Activated CD8-positive, alpha-beta T cell treated with anti-CD3 and anti-CD28 coated beads for 36 hours (primary cell): ENCODE results near the gene TMEM81. TPM values are rescaled to one million over a fixed set of nuclear protein-coding genes. Genes with fewer than 3 reads are reported as not detected.

Experiments
- ATAC-seq: fragments of 200-7000 bp; cut with Tn5 transposase; one replicate; pipeline ENCODE4 v1.10.0; 2021; ENCODE audit warnings: mild to moderate bottlenecking, moderate library complexity
- CTCF ChIA-PET: fragments of 350-600 bp; sonication (Branson Sonifier 250); formaldehyde crosslinking; loops from one replicate; lab custom pipeline; 2021; ENCODE audit warnings: antibody characterized with exemption; lab: Charles Lee
- POLR2A ChIA-PET: fragments of 350-600 bp; sonication (Branson Sonifier 250); formaldehyde crosslinking; loops from one replicate; lab custom pipeline; 2021; ENCODE audit warnings: antibody characterized with exemption; lab: Charles Lee
- DNase-seq: peaks from one replicate; pipeline ENCODE4 v3.0.0-alpha.2; 2020
- H3K27ac Mint-ChIP-seq: one replicate; pipeline ENCODE4 v1.8.0; 2021; ENCODE audit warnings: mild to moderate bottlenecking, mixed read lengths
- H3K27me3 Mint-ChIP-seq: one replicate; pipeline ENCODE4 v1.8.0; 2021; ENCODE audit warnings: mixed read lengths
- H3K36me3 Mint-ChIP-seq: one replicate; pipeline ENCODE4 v1.8.0; 2021; ENCODE audit warnings: low read depth, mixed read lengths
- H3K4me1 Mint-ChIP-seq: one replicate; pipeline ENCODE4 v1.8.0; 2021; ENCODE audit warnings: low read depth, mixed read lengths
- H3K4me3 Mint-ChIP-seq: one replicate; pipeline ENCODE4 v1.8.0; 2021; ENCODE audit warnings: mild to moderate bottlenecking, moderate library complexity, mixed read lengths
- H3K9me3 Mint-ChIP-seq: one replicate; pipeline ENCODE4 v1.8.0; 2021; ENCODE audit warnings: mixed read lengths
- CTCF ChIP-seq: fragments of 200-600 bp; IDR thresholded peaks from one replicate; pipeline ENCODE4 v1.8.0; 2022; ENCODE audit warnings: antibody characterized with exemption, mild to moderate bottlenecking
- intact Hi-C: fragments of 100-400 bp; cut with micrococcal nuclease; formaldehyde crosslinking; loops from one replicate; pipeline ENCODE4 v1.10.0; 2022
- total RNA-seq, 2 experiments: library from RNA; stranded (reverse); gene quantifications; one replicate each; pipeline ENCODE4 v1.2.3, GENCODE V29; 2021

The TMEM81 gene
- total RNA-seq, 2 experiments from 2014 or later, result 2.5 to 2.6 TPM

- ChIA-PET POLR2A (no interaction called here), CTCF (interaction anchor here (1.1 kb wide), 1 partner anchor 54 kb away, joined by 3 read pairs; no protein-coding TSS in a partner anchor)
- H3K36me3 Mint-ChIP-seq, result no peaks in the 10 kb centered on the region
- TF ChIP-seq CTCF, result no peak
- no peak overlapping the region for H3K27ac Mint-ChIP-seq
- peaks cover 39% of the 10 kb centered on the region for H3K27me3 Mint-ChIP-seq
- no peak overlapping the region for H3K4me3 Mint-ChIP-seq
- H3K9me3 Mint-ChIP-seq, result no peaks in the 10 kb centered on the region
- intact Hi-C loops, result no loop called here
- ATAC-seq (no peak), DNase-seq (no peak)
- H3K4me1 Mint-ChIP-seq, result no peaks in the 10 kb centered on the region
These were observed 40.4 kb downstream of the TMEM81 start for GRCh38 chr1:205043866-205044265.

DNA sequence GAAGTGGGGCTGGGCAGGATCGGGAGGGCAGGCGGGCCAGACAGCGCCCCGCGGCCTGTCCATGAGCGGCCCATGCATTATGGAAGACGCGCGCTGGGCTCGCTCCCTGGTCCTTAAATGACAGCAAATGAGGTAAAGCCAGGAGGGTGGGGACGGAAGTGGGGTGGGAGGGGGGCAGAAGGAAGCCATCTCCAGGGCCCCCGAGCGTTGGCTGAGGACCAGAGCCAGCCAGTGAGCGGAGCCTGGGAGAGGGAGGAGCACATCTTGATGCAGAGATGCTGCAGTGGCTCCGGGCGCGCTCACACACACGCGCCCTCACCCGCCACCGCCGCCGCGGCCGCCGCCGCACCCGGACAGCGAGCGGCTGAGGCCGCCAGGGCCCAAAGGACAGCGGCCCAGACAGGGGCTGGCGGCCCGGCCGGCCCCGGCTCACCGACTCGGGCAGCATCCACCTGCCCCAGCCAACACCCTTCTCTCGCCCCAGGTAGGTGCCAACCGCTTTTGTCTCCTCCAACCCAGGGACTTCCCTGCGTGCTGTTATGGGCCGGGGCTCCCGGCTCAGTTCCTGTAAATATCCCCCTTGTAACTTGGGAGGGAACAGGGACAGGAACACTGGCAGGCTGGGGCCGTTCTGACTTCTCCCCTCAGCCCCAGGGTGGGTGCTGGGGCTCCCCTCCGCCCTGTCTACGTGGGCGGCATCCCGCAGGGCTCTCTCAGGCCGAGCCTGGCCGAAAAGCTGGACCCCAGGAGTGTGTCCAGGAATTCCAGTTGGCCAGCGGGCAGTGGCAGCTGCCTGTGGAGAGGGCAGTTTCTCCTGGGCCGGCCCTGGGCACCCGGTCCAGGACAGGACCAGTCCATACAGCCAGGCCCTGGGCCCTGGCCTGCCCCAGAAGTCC, 41.1 kb downstream of the TMEM81 start, which contains the start of gene CNTN2:
Gene CNTN2, plus strand, starts transcription at position 302 of the 896 bp plus-strand sequence. CDS start 9,974 bp downstream, outside the sequence.
- DNase-seq, result no peak
- Mint-ChIP-seq H3K4me3 (no peak within 1 kb of the TSS), H3K36me3 (no peaks in the 10 kb centered on the region), H3K27me3 (peaks cover 38% of the 10 kb centered on the region), H3K9me3 (no peaks in the 10 kb centered on the region), H3K4me1 (no peaks in the 10 kb centered on the region), H3K27ac (no peak within 1 kb of the TSS)
- CTCF ChIA-PET, result interaction anchor here (1.1 kb wide), 1 partner anchor 53 kb away, joined by 3 read pairs; no protein-coding TSS in a partner anchor
- no peak for TF ChIP-seq CTCF
- no peak for ATAC-seq
- POLR2A ChIA-PET, result no interaction called here
- intact Hi-C loops, result no loop called here

DNA sequence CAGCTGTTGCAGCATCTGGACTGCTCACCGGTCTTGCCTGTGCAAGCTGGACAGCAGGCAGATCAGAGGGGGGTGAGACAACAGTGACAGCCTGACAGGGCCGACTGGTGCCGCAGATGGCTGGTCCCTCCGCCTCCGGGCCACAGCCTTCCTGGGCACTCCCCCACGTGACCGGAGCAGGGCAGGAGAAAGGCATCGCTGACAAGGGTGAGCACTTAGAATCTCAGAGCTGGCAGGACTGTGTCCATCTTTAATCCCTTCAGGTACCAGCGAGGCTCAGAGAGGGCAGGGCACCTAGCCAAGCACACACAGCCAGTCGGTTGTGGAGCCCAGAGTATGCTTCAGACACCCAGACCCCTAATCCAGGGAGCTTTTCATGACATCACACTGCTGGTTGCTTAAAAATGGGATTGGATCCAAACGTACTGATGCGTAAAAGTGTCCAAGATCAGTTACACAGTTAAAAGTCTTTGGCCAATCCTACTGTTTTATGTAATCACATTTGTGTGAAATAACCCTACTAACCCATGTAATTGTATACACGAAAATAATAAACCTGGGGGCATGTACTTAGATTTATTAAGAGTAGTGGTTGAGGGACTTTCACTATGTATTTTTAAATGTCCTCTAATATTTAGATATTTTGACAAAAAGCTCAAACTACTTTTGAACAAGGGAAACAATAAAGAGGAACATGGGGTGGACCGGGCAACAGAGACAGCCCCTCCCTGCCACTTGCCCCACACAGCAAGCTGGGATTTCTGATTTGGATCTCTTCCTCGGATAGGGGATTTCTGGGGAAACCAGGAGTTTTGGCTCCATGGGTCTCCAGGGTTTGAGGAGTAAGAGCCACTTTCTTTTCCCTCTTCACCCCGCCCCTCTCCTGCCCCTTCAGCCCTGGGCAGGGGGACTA, 42.0 kb downstream of the TMEM81 start:
- Mint-ChIP-seq H3K4me1 (no peaks in the 10 kb centered on the region), H3K9me3 (no peaks in the 10 kb centered on the region), H3K27me3 (peaks cover 38% of the 10 kb centered on the region), H3K36me3 (no peaks in the 10 kb centered on the region), H3K27ac (no peak overlapping the region), H3K4me3 (no peak overlapping the region)
- ATAC-seq, result no peak
- no peak for TF ChIP-seq CTCF
- POLR2A ChIA-PET, result no interaction called here
- CTCF ChIA-PET, result interaction anchor here (1.2 kb wide), 1 partner anchor 19 kb away, joined by 5 read pairs; no protein-coding TSS in a partner anchor
- intact Hi-C loops, result no loop called here
- DNase-seq, result no peak

- ChIA-PET CTCF (interaction anchor here (0.7 to 1.2 kb wide), 2 partner anchors 20 to 51 kb away, joined by 3 to 5 read pairs; no protein-coding TSS in a partner anchor), POLR2A (no interaction called here)
- H3K4me1 Mint-ChIP-seq, result no peaks in the 10 kb centered on the region
- intact Hi-C loops, result no loop called here
- no peak for TF ChIP-seq CTCF
- no peak overlapping the region for H3K4me3 Mint-ChIP-seq
- no peaks in the 10 kb centered on the region for H3K9me3 Mint-ChIP-seq
- H3K36me3 Mint-ChIP-seq, result no peaks in the 10 kb centered on the region
- ATAC-seq, result no peak
- DNase-seq, result no peak
- no peak overlapping the region for H3K27ac Mint-ChIP-seq
- peaks cover 37% of the 10 kb centered on the region for H3K27me3 Mint-ChIP-seq
These were observed 43.1 kb downstream of the TMEM81 start for GRCh38 chr1:205041001-205041715.
